HuH-7 (cell line): Measurements from ENCODE around the gene PCNX1.

Experiments used
- DNase-seq: peaks from one replicate; pipeline ENCODE4 v3.0.0; 2011; ENCODE audit warnings: low spot score

PCNX1 gene

DNA sequence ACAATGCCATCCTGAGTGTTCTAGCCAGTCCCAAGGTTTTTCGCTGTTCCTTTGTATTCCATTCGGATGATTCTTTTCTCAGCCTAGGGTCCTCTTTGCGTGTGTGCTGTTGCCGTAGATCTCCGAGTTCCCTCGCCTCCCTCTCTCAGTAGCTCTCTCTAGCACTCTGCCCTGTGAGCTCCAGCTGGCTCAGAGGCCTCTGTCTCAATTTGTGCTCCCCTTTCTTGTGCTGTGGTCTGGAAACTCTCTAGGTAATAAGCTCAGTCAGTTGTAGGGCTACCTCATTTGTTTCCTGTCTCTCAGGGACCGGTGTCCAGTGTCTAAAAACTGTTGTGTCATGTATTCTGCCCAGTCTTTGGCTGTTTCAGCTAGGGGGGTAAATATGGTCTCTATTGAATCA, 179.3 kb downstream of the PCNX1 start:
- DNase-seq: no peak

DNA sequence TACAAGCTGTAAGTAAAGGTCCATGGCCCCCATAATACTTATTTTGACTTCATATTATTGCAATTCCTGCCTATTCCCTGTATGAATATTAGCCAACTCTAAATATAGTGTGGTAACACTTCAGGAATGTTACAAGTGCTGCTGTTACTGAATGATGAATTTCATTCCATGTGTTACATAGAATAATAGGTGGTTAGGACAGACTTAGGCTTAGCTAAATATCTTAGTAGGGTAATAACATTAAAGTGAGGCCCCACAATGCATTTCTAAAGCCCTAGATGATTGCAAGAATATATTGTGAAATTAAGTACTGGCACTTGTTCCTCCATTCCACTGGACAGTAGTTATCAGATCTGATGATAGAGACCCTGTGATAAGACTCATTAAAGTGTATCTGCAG, 182.7 kb downstream of the PCNX1 start:
- no peak for DNase-seq

DNA sequence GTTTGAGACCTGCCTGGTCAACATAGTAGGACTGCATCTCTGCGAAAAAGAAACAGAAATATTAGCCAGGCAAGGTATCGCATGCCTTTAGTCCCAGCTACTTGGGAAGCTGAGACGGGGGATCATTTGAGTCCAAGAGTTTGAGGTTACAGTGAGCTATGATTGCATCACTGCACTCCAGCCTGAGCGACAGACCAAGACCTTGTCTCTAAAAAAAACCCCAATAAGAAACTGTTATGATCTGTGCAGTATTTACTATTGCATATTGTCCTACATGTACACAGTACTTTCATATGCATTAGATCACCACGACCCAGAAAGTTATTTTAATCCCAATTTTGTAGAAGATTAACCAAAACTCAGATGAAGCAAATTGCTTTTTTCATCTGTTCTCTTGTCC, 187.5 kb downstream of the PCNX1 start:
- no peak for DNase-seq

DNA sequence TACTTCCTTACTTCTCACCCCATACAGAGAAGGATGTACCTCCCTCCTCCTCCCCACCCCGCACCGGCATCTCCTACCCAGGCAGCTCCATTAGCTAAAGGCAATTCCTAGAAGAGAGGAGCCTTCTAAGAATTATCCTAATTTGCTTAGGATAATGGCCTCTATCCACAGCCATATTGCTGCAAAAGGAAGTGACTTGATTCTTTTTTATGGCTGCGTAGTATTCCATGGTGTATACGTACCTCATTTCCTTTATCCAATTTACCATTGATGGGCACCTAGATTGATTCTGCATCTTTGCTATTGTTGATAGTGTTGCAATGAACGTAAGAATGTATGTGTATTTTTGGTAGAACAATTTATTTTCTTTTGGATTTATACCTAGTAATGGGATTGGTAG, 189.7 kb downstream of the PCNX1 start:
- no peak for DNase-seq

DNA sequence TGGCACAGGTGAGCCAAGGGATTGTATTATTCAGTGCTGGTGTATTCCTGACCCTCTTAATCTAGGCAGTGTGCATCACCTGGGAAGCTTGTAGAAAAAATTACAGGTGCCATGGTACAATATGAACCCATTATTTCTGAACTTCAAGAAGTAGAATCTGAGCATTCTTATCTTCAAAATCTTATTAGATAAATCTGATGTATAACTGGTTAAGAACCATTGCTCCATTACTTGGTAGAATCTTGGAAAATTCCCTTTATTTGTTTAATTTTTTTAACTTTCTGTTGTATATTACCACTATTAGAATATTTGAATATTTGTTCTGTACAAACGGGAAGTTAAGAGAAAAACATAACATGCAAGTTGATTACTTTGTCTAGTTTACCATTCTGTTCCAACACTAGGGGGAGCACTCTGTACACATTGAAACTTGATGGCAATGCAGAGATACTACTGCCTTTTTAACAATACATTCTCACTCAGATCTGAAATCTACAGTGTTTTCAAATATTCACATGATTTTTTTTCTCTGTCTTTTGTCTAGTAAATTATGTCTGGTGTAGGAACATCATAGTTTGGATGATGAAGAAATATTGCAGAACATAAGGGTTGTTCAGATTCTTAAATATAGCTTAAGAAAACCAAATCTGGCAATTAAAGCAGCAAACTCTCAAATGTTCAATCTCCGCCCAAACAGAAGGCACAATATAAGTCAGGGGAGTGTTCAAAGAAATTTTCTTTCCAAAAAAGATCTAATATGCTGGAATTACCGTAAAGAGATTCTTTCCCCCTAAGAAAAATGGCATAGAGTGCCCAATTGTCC, 196.6 kb downstream of the PCNX1 start:
- peak; percentile 23 for DNase-seq

DNA sequence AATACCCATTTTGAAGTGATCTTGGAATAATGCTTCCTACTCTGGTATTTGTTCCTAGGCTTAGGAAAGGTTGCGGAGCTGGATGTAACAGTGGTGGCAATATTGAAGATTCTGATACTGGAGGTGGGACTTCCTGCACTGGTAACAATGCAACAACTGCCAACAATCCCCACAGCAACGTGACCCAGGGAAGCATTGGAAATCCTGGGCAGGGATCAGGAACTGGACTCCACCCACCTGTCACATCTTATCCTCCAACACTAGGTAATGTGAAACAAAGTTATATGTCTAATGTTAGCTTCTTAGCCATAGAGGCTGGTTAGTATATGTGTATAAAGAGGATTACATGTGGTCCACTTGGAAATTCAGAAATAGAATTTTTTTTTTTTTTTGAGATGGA, 197.9 kb downstream of the PCNX1 start:
- DNase-seq: no peak

DNA sequence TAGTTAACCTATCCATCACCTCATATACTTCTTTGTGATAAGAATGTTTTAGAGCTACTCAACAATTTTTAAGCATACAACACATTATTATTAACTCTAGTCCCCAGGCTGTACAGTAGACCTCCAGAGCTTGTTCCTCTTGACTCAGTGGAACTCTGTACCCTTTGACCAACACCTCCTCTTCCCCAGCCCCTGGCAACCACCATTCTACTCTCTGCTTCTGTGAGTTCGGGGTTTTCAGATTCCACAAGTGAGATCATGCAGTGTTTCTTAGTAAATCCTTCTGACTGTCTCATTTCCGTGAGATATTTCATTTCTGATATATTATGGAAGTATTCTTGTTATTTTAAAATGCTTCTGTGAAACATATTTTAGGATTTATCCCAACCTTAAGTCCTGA, 200.7 kb downstream of the PCNX1 start:
- DNase-seq: no peak

DNA sequence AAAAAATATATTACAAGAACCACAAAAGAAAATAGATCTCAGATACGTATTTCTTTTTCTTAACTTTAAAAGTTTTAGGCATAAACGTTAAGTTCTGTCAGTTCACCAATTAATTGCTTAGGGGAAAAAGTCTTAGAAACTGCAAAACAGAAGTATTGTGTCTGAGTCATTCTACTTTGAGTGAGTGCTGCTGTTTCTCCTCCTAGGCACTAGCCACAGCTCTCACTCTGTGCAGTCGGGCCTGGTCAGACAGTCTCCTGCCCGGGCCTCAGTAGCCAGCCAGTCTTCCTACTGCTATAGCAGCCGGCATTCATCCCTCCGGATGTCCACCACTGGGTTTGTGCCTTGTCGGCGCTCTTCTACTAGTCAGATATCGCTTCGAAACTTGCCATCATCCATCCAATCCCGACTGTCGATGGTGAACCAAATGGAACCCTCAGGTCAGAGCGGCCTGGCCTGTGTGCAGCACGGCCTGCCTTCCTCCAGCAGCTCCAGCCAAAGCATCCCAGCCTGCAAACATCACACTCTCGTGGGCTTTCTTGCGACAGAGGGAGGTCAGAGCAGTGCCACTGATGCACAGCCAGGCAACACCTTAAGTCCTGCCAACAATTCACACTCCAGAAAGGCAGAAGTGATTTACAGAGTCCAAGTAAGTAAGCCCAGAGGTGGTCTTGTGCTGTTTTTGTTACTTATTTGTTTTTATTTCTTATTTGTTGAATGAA, 201.3 kb downstream of the PCNX1 start:
- DNase-seq: no peak

DNA sequence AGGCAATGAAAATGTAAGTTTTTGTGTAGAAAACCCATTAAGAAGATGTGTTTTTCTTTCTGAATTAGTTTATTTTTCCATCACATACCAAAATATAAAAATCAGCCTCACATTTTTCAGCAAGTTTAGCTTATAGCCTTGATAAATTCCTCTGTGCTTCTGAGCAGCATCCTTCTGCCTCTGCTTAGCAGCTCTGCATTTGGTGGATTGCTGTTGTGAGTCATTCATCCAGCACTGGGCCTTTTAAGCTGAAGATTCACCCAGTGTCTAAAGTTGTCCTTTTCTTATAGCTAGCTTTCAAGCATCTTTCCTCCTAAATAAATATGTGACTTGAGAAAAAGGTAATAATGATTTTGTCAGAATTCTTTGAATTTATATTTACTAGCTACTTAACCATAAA, 206.1 kb downstream of the PCNX1 start:
- DNase-seq: no peak

DNA sequence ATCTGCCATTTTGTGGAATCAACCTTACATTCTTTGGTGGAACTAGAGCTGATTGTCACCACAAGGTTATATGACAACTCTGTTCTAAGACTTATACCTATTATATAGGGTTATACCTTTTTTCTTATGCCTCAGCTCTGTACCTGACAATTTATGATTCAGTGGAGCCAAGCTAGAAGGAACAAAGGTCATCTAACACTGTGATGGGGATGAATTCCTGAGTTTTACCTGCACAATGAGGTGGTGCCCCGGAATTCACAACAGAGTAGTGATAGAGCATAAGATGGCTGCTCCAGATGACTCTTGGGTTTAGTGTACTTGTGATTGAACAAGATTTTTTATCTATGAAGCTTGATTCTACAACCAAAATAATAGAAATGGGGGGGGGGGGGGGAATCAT, 207.3 kb downstream of the PCNX1 start:
- DNase-seq: no peak

DNA sequence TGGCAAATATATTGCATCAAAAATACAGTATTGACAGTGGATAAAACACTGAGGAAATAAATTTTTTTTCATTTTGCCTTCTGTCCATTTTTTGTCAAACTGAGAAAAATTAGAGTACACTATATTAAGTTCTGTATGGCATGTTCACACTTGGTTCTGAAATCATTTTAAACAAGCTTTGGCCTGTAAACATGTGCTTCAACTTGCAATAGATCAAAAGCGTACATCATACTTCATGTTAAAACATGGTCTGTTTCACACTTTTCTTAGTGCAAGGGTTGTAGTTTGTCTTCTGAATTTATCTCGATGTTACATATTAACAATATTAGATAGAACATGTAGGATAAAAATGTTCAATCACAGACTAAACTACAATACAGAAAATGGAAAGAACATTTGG, 208.0 kb downstream of the PCNX1 start:
- no peak for DNase-seq

DNA sequence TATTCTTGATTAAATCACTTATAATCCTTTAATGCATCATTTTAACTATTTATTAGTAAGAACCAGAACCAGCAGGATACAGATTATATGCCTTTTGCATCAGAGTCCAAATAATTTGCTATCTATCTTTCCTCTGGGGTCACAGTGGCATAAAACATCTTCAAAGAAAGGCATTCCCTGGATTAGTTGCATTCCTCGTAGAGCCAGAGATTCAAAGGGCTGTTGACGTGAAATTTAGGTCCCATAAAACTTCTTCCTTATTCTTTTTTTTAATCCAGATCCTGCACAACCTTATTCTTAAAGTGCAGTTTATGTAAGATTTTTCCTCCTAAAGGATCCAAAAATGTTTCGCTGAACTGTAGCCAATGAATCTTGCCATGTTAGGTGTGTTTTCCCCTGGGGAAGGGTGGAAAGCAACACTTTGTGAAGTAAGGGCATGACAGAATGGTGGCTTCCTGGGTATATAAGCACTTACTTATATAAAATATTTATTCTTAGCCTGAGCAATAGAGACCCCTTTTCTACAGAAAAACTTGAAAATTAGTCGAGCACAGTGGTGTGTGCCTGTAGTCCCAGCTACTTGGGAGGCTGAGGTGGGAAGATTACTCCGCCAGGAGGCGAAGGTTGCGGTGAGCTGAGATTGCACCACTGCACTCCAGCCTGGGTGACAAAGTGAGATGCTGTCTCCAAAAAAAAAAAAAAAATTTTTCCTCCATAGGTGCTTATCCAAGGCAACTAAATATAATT, 208.7 kb downstream of the PCNX1 start:
- no peak for DNase-seq

DNA sequence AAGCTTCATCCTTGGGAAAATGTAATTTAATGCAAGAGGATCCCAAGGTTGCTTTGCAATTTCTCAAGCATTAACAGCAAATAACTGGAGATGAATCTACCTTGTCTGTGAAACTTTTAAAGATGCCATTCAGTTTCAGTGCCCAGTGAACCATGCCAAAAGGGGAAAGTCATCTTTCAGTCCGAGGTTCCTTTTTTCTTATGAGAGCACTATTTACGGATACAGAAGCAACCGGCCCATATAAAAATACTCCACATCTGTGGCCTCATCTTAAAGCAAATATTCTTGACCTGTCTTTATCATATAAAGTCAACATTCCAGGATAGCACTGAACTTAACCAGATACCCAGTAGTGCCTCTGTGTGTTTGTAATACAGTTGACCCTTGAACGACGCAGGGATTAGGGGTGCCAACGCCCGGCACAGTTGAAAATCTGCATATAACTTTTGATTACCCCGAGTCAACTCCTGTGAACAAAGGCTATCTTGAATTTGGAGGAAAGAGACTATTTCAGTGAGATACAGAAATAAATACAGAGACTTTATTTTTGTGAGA, 209.4 kb downstream of the PCNX1 start:
- DNase-seq: peak; percentile 28

DNA sequence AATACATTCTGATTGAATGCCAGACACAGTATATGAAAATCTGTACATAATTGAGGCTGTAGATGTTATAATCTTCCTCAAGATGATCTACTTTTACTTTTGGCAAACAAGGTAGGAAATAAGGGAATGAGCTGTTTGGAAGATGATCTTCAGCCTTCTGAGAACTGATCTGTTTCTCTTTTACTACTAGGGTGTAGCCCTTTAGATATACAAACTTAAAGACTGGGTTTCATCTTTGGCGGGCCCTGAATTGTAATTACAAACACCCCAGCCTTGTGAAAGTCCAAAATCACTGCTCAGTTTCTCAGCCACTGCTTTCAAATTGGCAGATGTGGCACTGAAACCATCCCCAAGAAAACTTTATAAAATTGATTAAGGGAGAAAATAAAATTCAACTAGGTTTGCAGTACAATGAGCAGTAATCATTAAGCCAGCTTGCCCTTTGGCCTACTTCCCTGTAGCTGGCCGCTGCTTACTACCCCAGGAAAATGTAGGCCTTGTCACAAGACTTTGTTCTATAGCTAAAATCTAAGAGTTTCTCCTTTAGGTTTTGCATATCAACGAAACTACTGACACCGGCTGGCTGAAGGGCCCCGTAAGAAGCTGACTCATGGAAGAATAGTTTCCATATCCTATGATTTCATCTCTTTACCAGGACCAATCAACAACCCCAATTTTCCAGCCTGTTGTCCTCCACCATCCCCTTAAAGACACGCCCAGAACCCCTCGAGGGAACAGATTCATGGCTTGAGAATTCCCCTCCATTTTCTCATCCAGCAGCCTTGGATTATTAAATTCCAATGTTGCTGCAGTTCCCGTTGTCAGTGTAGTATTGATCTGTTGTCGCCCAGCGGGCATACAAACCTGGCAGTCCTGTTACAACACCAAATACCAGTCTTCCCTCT, 210.8 kb downstream of the PCNX1 start:
- DNase-seq: no peak

DNA sequence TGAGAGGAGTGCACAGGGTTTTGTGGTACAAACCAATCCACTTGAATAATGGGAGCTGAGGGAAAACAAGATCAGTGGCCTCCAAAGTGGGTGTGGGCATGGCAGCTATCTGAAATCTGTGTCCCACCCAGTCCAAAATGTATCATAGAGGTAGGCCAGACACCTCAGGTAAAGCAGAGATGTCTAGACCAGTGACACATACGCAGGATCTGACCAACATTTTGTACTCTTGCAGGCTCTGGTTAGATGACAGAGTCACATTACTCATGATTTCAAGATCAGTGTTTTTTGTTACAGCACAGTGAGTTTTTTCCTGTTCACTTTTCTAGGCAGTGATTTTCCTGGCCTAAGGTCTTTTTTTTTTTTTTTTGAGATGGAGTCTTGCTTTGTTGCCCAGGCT, 211.8 kb downstream of the PCNX1 start:
- DNase-seq: no peak

DNA sequence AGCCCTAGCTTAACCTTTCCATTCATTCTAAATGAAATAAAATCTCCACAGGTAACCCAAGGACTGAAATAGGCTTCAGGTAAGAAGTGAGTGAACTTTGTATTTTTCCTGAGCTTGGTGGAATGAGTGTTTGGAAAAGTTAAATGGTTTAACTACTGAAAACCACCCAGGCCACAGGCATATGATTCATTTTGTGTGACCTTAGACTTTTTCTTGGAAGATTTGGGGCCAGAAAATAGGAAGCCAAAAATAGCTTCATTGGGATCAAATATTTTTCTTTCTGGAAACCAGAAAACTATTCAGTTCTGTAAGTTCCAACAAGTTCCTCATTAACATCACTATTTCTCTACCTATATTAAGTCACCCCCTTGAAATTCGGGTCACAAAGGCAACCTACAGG, 212.6 kb downstream of the PCNX1 start:
- DNase-seq: no peak

DNA sequence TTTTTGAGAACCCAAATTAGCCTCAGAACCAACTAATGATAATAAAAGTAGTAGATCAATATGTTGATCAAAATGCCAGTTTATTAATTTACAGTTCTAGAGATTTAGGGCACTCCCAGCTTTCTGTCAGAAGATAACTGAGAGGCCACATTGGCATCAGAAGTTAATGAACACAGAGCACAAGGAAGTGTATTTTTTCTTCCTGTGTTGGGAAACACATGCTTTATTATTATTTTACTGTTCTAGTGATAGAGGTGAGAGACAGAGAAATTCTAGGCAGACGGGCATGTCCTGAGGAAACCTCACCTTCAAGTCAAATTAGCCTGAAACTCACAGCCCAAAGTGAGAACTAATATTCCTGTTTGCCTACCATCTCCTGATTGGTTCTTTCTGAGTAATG, 213.7 kb downstream of the PCNX1 start:
- DNase-seq: no peak

DNA sequence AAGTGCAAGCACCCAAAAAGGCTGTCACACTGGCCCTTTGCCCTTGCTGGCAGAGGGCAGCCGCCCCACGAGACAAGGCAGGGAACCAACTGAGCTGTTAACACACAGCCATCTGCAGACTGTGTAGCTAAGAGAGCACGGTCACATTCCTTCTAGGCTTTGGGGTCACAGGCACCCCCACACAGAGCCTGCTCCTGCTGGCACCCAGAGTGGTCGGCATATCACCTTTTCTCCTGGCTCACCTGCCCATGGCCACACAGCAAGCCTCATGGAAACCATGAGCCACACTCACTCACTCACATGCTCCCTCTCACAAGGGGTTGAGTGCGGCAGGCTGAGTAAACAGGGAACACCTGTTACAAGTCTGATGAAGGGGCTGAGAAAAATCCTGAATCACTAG, 214.5 kb downstream of the PCNX1 start:
- no peak for DNase-seq

DNA sequence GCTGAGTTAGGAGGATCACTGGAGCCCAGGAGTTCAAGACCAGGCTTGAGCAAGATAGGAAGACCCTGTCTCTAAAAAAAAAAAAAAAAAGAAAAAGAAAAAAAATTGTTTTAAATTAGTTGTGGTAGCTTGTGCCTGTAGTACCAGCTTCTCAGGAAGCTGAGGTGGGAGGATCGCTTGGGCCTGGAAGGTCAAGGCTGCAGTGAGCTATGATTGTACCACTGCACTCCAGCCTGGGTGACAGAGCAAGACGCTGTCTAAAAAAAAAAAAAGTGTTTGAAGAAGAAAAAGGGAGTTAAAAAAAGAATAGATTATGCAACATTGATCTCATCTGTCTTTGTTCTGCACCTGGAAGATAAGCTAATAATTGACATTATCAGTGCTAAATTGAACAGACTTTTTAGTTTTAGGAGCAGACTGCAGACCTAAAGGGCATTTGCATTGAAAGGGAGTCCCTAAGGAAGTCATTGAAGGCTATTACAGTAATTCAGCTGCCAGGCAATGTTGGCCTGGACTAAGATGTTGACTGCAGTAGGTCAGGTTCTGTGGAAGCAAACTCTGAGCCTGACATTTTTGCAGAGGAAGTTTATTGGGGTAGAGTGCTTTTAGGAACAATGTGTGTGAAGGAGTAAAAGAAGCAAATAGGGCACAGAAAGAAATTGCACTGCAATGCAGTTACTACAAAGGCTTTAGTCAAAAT, 215.8 kb downstream of the PCNX1 start:
- no peak for DNase-seq

DNA sequence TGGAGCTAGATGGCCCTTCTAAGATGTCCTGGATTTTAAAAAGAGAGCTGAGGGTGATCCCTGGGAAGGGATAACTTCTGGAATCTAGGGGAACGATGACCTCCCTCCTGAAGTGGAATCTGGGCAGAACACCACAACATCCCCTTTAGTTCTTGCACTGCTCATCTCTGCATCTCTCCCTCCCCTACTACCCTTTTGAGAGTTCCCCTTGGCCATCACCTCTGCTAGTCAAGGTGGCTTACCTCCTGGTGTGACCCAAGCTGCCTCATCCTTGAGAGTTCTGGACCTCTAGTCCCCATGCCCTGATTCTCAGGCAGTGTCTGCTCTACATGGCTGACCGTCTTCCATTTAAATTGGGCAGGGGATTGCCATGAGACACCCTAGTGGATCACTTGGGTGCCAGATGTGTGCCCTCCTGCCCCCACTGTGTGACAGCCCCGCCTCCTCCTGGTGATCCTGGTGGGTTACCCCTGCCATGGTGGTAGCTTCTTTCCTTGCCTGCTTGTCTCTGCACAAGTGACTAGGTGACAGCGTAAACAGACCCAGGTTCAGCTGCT, 216.4 kb downstream of the PCNX1 start:
- DNase-seq: no peak
